ENCODE results near the gene S100A5. TPM values are rescaled to one million over a fixed set of nuclear protein-coding genes. Genes with fewer than 3 reads are reported as not detected.
A peak's percentile ranks its signal among the peaks of the same experiment; 100 is the strongest.

Gene S100A5
- total and polyA plus RNA-seq, 11 donors = not detected

- intact Hi-C loops (cut with DNase I) = no loop called here
Measured at GRCh38 chr1:153550827-153551500, 10.2 kb upstream of the S100A5 start.

GRCh38 chr1:153550398-153550758 lies 9.6 kb upstream of the S100A5 start:
- H3K9me3 ChIP-seq = no peaks in the 10 kb centered on the region
- DNase-seq (peak in 1 of 5 donors; percentile 13), ATAC-seq (no peak)
- H3K36me3 ChIP-seq = no peaks in the 10 kb centered on the region
- WGBS, 4 donors = 64 to 70% (median 69%) methylated on average over 3 to 4 of the region's 4 CpGs
- H3K27me3 ChIP-seq = no peaks in the 10 kb centered on the region
- intact Hi-C loops (cut with DNase I) = no loop called here
- H3K27ac ChIP-seq = peak overlapping the region in 4 of 12 donors; percentile 55 to 72 (median 68)
- H3K4me1 ChIP-seq = peaks cover 9 to 78% (median 49%) of the 10 kb centered on the region in 12 donors
- TF ChIP-seq CTCF (IDR thresholded peaks at IDR 0.05) = no peak
- no peak overlapping the region for H3K4me3 ChIP-seq

More at GRCh38 chr1:153550827-153551500, 10.2 kb upstream of the S100A5 start:
- Histone ChIP-seq H3K27ac (peak overlapping the region in 2 of 12 donors; percentile 55 to 68), H3K4me1 (peaks cover 5 to 72% (median 45%) of the 10 kb centered on the region in 12 donors), H3K36me3 (no peaks in the 10 kb centered on the region), H3K4me3 (no peak overlapping the region), H3K27me3 (no peaks in the 10 kb centered on the region), H3K9me3 (no peaks in the 10 kb centered on the region)
- TF ChIP-seq CTCF (IDR thresholded peaks at IDR 0.05) = no peak
- TF ChIP-seq POLR2A (IDR thresholded peaks at IDR 0.05) = no peak
- DNase-seq (peak in 1 of 5 donors; percentile 14), ATAC-seq (no peak)
- WGBS, 4 donors = 84 to 96% (median 85%) methylated on average over 10 of the region's 10 CpGs

GRCh38 chr1:153549741-153550397 lies 9.1 kb upstream of the S100A5 start:
- H3K4me3 ChIP-seq = no peak overlapping the region
- intact Hi-C loops (cut with DNase I) = no loop called here
- 71 to 74% (median 71%) methylated on average over 6 of the region's 6 CpGs for WGBS, 4 donors
- H3K9me3 ChIP-seq = no peaks in the 10 kb centered on the region
- peak in 1 of 5 donors; percentile 18 for DNase-seq
- no peaks in the 10 kb centered on the region for H3K27me3 ChIP-seq
- TF ChIP-seq CTCF (IDR thresholded peaks at IDR 0.05) = peak in 1 of 12 donors; percentile 1
- no peak for TF ChIP-seq POLR2A (IDR thresholded peaks at IDR 0.05)
- ATAC-seq = no peak
- H3K36me3 ChIP-seq = no peaks in the 10 kb centered on the region
- peak overlapping the region in 11 of 12 donors; percentile 29 to 83 (median 68) for H3K27ac ChIP-seq
- peaks cover 11 to 83% (median 54%) of the 10 kb centered on the region in 12 donors for H3K4me1 ChIP-seq

All from heart left ventricle (tissue), 16 donors.